Breast epithelium (tissue), 3 donors: ENCODE data around the gene PIP5K1B.

Experiments used
- CTCF ChIP-seq, 3 donors: fragments of 450-650 bp; IDR thresholded peaks; one replicate each; pipeline ENCODE4 v1.5.1; 2016 to 2017; ENCODE audit warnings: antibody characterized with exemption in 3 of 3, mild to moderate bottlenecking in 3 of 3, moderate library complexity in 3 of 3
- POLR2A ChIP-seq: fragments of 450-650 bp; IDR thresholded peaks from one replicate; pipeline ENCODE4 v1.6.1; 2016; ENCODE audit warnings: antibody characterized with exemption, mild to moderate bottlenecking, moderate library complexity
- POLR2AphosphoS5 ChIP-seq, 3 donors: sonication (generic); formaldehyde crosslinking; IDR thresholded peaks; one replicate each; pipeline ENCODE4 v1.6.1; 2017; ENCODE audit warnings: antibody characterized with exemption in 3 of 3

- no peak for TF ChIP-seq CTCF (IDR thresholded peaks at IDR 0.05)
- no peak for TF ChIP-seq POLR2AphosphoS5 (IDR thresholded peaks at IDR 0.05)
- no peak for TF ChIP-seq POLR2A
Observed at GRCh38 chr9:68715181-68715456, 10.1 kb downstream of the PIP5K1B start.
